ENCODE results near the gene GNAT1. TPM values are rescaled to one million over a fixed set of nuclear protein-coding genes. Genes with fewer than 3 reads are reported as not detected.
"Not testable (repeated sequence)": the region's sequence is repeated elsewhere in the genome, so short reads cannot be mapped to it uniquely, and the experiment has no call there.

Gene GNAT1
- total and polyA plus RNA-seq, 5 donors: not detected

- H3K4me3 ChIP-seq (ENCODE audit: low read length): no peak overlapping the region
- no peaks in the 10 kb centered on the region for H3K27me3 ChIP-seq (ENCODE audit: control insufficient read depth, insufficient read depth)
- DNase-seq (peak in 2 of 3 donors; percentile 26 to 31), ATAC-seq (no peak)
- WGBS: 68% methylated on average over 12 of the region's 12 CpGs
- H3K9me3 ChIP-seq (ENCODE audit: control insufficient read depth, low read length): no peaks in the 10 kb centered on the region
- no peaks in the 10 kb centered on the region for H3K4me1 ChIP-seq (ENCODE audit: control insufficient read depth, insufficient read depth, low read length)
- H3K27ac ChIP-seq (ENCODE audit: low read length): no peak overlapping the region
- intact Hi-C loops (cut with DNase I): no loop called here
These were observed 12.7 kb downstream of the GNAT1 start for GRCh38 chr3:50203809-50204803.

DNA sequence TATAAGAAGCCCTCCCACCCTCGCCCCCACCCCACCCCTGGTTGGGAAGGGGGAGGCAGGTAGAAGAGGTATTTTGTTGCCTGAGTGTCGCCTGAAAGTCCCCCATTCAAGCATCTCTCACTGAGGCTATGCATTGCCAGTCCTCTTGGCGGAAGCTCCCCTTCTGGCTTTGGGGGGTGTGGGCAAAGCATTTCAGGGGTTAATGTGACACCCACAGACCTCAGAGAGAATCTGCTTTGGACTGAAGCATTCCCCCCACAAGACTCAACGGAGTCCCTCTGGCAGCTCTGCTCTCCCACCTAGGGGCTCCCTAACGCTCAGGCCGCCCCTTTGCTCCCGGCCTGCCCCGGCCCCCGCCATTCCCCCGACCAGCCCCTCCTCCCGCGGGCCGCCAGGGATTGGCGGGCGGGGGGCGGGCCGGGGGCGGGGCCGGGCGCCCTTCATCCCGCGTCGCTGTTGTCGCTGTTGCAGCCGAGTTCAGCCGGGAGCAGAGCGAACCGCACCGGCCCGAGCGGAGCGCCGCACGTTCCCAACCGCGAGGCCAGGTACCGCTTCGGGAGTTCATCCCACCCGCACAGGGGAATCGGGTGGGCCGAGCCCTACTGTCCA lies 13.5 kb downstream of the GNAT1 start, which contains the start of gene SLC38A3:
Gene SLC38A3, plus strand, starts transcription at position 468 of the 609 bp plus-strand sequence. CDS start 8,929 bp downstream, outside the sequence.
- H3K4me1 ChIP-seq (ENCODE audit: control insufficient read depth, insufficient read depth, low read length): no peaks in the 10 kb centered on the region
- peak within 1 kb of the TSS; percentile 48 for H3K4me3 ChIP-seq (ENCODE audit: low read length)
- H3K27ac ChIP-seq (ENCODE audit: low read length): peak within 1 kb of the TSS; percentile 61
- ATAC-seq: peak; percentile 73 to 82
- 4% methylated on average over 41 of the region's 41 CpGs for WGBS
- H3K9me3 ChIP-seq (ENCODE audit: control insufficient read depth, low read length): no peaks in the 10 kb centered on the region
- intact Hi-C loops (cut with DNase I): no loop called here
- DNase-seq: peak in 2 of 3 donors; percentile 69 to 74
- H3K27me3 ChIP-seq (ENCODE audit: control insufficient read depth, insufficient read depth): no peaks in the 10 kb centered on the region

GRCh38 chr3:50205413-50206276 lies 14.2 kb downstream of the GNAT1 start:
- DNase-seq (peak in 2 of 3 donors; percentile 75), ATAC-seq (peak; percentile 58 to 65)
- H3K27ac ChIP-seq (ENCODE audit: low read length): peak overlapping the region; percentile 61
- no peaks in the 10 kb centered on the region for H3K27me3 ChIP-seq (ENCODE audit: control insufficient read depth, insufficient read depth)
- H3K4me1 ChIP-seq (ENCODE audit: control insufficient read depth, insufficient read depth, low read length): no peaks in the 10 kb centered on the region
- no peaks in the 10 kb centered on the region for H3K9me3 ChIP-seq (ENCODE audit: control insufficient read depth, low read length)
- peak overlapping the region; percentile 48 for H3K4me3 ChIP-seq (ENCODE audit: low read length)
- 7% methylated on average over 67 of the region's 67 CpGs for WGBS
- intact Hi-C loops (cut with DNase I): no loop called here

GRCh38 chr3:50207359-50208042 lies 16.1 kb downstream of the GNAT1 start:
- 95% methylated on average over 17 of the region's 17 CpGs for WGBS
- intact Hi-C loops (cut with DNase I): no loop called here
- H3K9me3 ChIP-seq (ENCODE audit: control insufficient read depth, low read length): no peaks in the 10 kb centered on the region
- H3K4me3 ChIP-seq (ENCODE audit: low read length): no peak overlapping the region
- no peaks in the 10 kb centered on the region for H3K27me3 ChIP-seq (ENCODE audit: control insufficient read depth, insufficient read depth)
- DNase-seq: peak in 1 of 3 donors; percentile 31
- ATAC-seq: no peak
- H3K27ac ChIP-seq (ENCODE audit: low read length): no peak overlapping the region
- H3K4me1 ChIP-seq (ENCODE audit: control insufficient read depth, insufficient read depth, low read length): no peaks in the 10 kb centered on the region

GRCh38 chr3:50208677-50209344 lies 17.4 kb downstream of the GNAT1 start:
- intact Hi-C loops (cut with DNase I): no loop called here
- no peak overlapping the region for H3K27ac ChIP-seq (ENCODE audit: low read length)
- DNase-seq: peak in 1 of 3 donors; percentile 4
- H3K4me3 ChIP-seq (ENCODE audit: low read length): no peak overlapping the region
- WGBS: 63% methylated on average over 14 of the region's 14 CpGs
- no peaks in the 10 kb centered on the region for H3K9me3 ChIP-seq (ENCODE audit: control insufficient read depth, low read length)
- ATAC-seq: no peak
- no peaks in the 10 kb centered on the region for H3K4me1 ChIP-seq (ENCODE audit: control insufficient read depth, insufficient read depth, low read length)
- H3K27me3 ChIP-seq (ENCODE audit: control insufficient read depth, insufficient read depth): no peaks in the 10 kb centered on the region

- 89% methylated on average over 5 of the region's 5 CpGs for WGBS
- DNase-seq (no peak), ATAC-seq (no peak)
- Histone ChIP-seq H3K4me3 (ENCODE audit: low read length) (no peak overlapping the region), H3K9me3 (ENCODE audit: control insufficient read depth, low read length) (no peaks in the 10 kb centered on the region), H3K27ac (ENCODE audit: low read length) (no peak overlapping the region), H3K4me1 (ENCODE audit: control insufficient read depth, insufficient read depth, low read length) (no peaks in the 10 kb centered on the region), H3K27me3 (ENCODE audit: control insufficient read depth, insufficient read depth) (no peaks in the 10 kb centered on the region)
- intact Hi-C loops (cut with DNase I): no loop called here
These were observed 18.7 kb downstream of the GNAT1 start for GRCh38 chr3:50210176-50210509.

DNA sequence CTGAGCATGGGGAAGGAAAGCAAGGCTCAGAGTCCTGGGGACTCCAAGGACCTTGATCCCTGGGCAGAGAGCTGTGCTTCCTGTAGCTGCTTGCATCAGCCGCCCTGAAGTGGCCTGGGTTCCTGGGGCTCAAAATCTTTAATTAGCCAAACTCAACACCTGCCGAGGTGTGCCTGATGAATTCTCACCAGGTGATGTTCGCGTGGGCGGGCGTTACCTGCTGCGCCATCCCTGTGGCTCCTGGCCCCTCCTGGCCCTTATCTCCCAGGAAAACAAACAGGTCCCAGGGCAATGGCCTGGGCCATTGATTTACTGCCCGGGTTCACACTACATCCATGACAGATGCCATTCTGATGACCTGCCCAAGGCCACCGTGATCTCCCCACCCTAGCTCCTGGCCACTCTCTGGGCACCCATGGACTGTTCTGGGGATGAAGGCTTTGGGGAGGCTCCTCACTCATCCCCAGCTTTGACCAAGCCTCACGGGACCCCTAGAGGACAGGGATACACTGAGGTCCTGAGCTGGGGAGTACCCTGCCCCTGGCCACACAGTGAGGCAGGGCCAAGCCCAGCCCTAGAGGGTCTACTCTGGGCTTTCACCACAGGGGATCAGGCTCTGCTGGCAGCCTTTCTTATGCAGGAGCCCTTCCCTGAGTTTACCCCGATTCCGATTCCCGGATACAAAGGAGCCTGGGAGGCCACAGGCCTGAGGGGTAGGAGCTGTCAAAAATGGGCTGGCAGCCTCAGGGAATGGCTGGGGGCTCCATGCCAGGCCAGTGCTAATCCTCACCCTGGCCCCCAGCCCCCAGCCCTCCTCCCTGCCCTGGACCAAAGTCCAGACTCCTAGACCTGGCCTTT lies 19.3 kb downstream of the GNAT1 start:
- no peaks in the 10 kb centered on the region for H3K4me1 ChIP-seq (ENCODE audit: control insufficient read depth, insufficient read depth, low read length)
- H3K4me3 ChIP-seq (ENCODE audit: low read length): no peak overlapping the region
- intact Hi-C loops (cut with DNase I): no loop called here
- WGBS: 90% methylated on average over 13 of the region's 13 CpGs
- ATAC-seq: no peak
- no peak overlapping the region for H3K27ac ChIP-seq (ENCODE audit: low read length)
- peak in 1 of 3 donors; percentile 26 for DNase-seq
- no peaks in the 10 kb centered on the region for H3K9me3 ChIP-seq (ENCODE audit: control insufficient read depth, low read length)
- H3K27me3 ChIP-seq (ENCODE audit: control insufficient read depth, insufficient read depth): no peaks in the 10 kb centered on the region

GRCh38 chr3:50211368-50211717 lies 19.9 kb downstream of the GNAT1 start:
- H3K27ac ChIP-seq (ENCODE audit: low read length); H3K4me3 ChIP-seq (ENCODE audit: low read length); H3K27me3 ChIP-seq (ENCODE audit: control insufficient read depth, insufficient read depth); ATAC-seq; H3K9me3 ChIP-seq (ENCODE audit: control insufficient read depth, low read length); H3K4me1 ChIP-seq (ENCODE audit: control insufficient read depth, insufficient read depth, low read length); intact Hi-C loops (cut with DNase I): not testable (repeated sequence)
- peak in 1 of 3 donors; percentile 1 for DNase-seq
- 96% methylated on average over 5 of the region's 5 CpGs for WGBS

- Histone ChIP-seq H3K27ac (ENCODE audit: low read length) (no peak overlapping the region), H3K27me3 (ENCODE audit: control insufficient read depth, insufficient read depth) (no peaks in the 10 kb centered on the region), H3K4me1 (ENCODE audit: control insufficient read depth, insufficient read depth, low read length) (no peaks in the 10 kb centered on the region), H3K4me3 (ENCODE audit: low read length) (no peak overlapping the region), H3K9me3 (ENCODE audit: control insufficient read depth, low read length) (no peaks in the 10 kb centered on the region)
- DNase-seq (peak in 1 of 3 donors; percentile 16), ATAC-seq (no peak)
- intact Hi-C loops (cut with DNase I): no loop called here
- WGBS: 83% methylated on average over 2 of the region's 2 CpGs
These were observed 20.5 kb downstream of the GNAT1 start for GRCh38 chr3:50211930-50212329.
